IPS DF 6.9 (cell line): ENCODE data around the gene MRGPRX3.

Experiments used
- DNase-seq: peaks from one replicate; pipeline ENCODE4 v3.0.0-alpha.2; 2013; ENCODE audit warnings: low read depth, low spot score
- H3K27ac ChIP-seq: one replicate; pipeline ENCODE4 v1.5.1; 2013; ENCODE audit warnings: low read length, control low read depth
- H3K27me3 ChIP-seq: 2 replicates; pipeline ENCODE4 v1.6.1; 2013; ENCODE audit warnings: mild to moderate bottlenecking, low read length; ENCODE audit not compliant: control insufficient read depth, insufficient read depth
- H3K36me3 ChIP-seq: 2 replicates; pipeline ENCODE4 v1.6.1; 2013; ENCODE audit warnings: low read length; ENCODE audit not compliant: control insufficient read depth, insufficient read depth
- H3K4me1 ChIP-seq: 2 replicates; pipeline ENCODE4 v1.6.1; 2013; ENCODE audit warnings: low read length; ENCODE audit not compliant: control insufficient read depth, insufficient read depth
- H3K4me3 ChIP-seq: 2 replicates; pipeline ENCODE4 v1.5.1; 2013; ENCODE audit warnings: mild to moderate bottlenecking, low read length
- H3K9me3 ChIP-seq: 2 replicates; pipeline ENCODE4 v1.6.1; 2013; ENCODE audit warnings: low read length, inconsistent platforms; ENCODE audit not compliant: control insufficient read depth, insufficient read depth
- WGBS: extraction: QIAGEN DNeasy Blood & Tissue Kit; methylation state at CpG from one replicate; pipeline ENCODE4 v1.1.7; 2013; ENCODE audit warnings: mixed read lengths, missing lambda C conversion rate; ENCODE audit not compliant: insufficient read length, insufficient coverage; 5-methylcytosine and 5-hydroxymethylcytosine counted together

Gene MRGPRX3

DNA sequence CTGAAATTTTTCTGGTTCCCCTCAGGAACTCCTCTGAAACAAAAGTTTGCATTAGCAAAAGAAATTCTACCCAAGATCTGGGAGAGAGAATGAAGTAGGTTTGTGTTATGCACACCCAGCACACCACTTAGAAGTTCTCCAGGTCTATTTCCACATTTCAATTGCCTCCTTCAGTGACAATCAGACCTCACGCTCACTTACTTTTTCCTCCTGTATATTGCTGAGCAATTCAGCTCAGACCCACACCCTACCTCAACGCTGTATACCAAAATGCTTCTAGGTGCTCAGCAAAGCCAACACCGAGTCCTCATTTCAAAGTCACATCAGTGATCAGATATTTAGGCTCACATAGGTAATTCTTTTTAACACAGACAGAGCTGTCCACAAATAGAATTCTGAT lies 19.2 kb downstream of the MRGPRX3 start:
- Histone ChIP-seq H3K9me3 (no peaks in the 10 kb centered on the region), H3K4me3 (no peak overlapping the region), H3K36me3 (no peaks in the 10 kb centered on the region), H3K27me3 (no peaks in the 10 kb centered on the region), H3K4me1 (no peaks in the 10 kb centered on the region), H3K27ac (no peak overlapping the region)
- no CpG with 5 or more reads among the region's 3 CpGs for WGBS
- no peak for DNase-seq

DNA sequence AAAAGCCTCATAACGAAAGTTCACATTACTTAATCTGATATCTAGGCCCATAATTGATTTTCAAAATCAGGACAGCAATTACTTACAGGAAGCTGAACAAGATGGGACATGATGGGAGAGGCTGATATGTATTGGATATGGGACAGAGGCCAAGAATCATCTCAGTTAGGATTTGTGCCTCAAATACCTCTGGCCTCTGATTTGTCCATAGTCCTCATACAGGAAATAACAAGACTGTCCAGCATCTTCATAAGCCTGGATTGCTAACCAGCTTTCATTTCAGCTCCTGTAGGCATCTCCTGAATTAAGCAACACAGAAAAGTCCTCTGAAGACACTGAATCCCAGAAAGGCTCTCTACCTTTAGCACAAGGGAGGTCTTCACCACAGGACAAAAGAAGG lies 36.0 kb downstream of the MRGPRX3 start:
- Histone ChIP-seq H3K4me1 (no peaks in the 10 kb centered on the region), H3K9me3 (no peaks in the 10 kb centered on the region), H3K4me3 (no peak overlapping the region), H3K27me3 (no peaks in the 10 kb centered on the region), H3K36me3 (no peaks in the 10 kb centered on the region), H3K27ac (no peak overlapping the region)
- no peak for DNase-seq
- no CpG with 5 or more reads among the region's 1 CpG for WGBS

DNA sequence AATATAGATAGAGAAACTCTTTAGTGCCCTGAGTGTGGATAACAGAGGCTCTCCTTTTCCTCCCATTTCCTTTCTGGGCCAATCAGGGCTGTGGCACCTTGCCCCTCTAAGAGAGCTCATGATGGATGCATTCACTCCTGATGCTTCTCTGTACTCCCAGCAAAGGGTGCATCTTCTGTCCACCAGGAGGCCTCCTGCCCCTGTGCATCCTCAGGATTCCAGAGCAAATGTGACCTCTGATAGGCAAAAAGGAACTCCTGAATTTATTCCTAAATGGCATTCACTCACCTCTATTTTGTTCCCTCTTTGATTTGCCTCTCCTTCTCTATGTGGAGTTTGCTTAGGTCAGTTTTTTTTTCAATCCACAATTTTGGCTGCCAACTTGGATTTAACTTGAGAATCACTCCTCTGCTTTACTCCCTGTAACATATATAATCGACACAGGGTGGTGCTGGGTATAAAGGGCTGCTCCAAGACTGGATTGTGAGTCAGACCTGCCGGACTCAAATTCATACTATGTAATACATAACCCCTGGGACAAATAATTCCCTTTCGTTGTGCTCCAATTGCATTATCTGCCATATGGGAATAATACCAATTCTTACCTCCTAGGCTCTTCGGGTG lies 39.1 kb downstream of the MRGPRX3 start:
- no peak overlapping the region for H3K4me3 ChIP-seq
- no peaks in the 10 kb centered on the region for H3K27me3 ChIP-seq
- H3K27ac ChIP-seq: no peak overlapping the region
- H3K9me3 ChIP-seq: no peaks in the 10 kb centered on the region
- peak; percentile 41 for DNase-seq
- H3K36me3 ChIP-seq: no peaks in the 10 kb centered on the region
- H3K4me1 ChIP-seq: no peaks in the 10 kb centered on the region
- WGBS: no CpG with 5 or more reads among the region's 4 CpGs

DNA sequence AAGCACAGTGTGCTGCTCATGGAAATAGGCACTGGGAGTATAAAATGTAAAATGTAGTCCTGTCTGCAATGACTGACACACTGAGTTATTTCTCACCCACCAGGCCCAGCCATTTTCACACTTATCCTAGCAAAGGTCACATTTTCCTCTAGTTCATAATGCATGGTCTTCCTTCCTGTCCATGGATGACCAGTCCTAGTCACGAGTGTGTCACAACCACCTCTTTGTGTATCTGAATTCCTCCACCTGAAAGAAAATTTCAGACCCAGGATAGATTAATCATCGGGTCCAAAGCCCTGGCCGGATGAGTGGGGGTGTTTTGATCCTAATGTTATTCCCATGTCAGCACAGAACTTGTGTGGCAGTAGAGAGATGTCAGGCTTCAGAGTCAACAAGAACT lies 40.3 kb downstream of the MRGPRX3 start, which contains the start of gene MRGPRX4:
MRGPRX4 (plus strand) TSS at position 172 of the 400 bp plus-strand sequence. CDS start 420 bp downstream, outside the sequence.
- Histone ChIP-seq H3K27ac (no peak within 1 kb of the TSS), H3K4me3 (no peak within 1 kb of the TSS), H3K9me3 (no peaks in the 10 kb centered on the region), H3K27me3 (no peaks in the 10 kb centered on the region), H3K4me1 (no peaks in the 10 kb centered on the region), H3K36me3 (no peaks in the 10 kb centered on the region)
- WGBS: no CpG with 5 or more reads among the region's 3 CpGs
- no peak for DNase-seq

DNA sequence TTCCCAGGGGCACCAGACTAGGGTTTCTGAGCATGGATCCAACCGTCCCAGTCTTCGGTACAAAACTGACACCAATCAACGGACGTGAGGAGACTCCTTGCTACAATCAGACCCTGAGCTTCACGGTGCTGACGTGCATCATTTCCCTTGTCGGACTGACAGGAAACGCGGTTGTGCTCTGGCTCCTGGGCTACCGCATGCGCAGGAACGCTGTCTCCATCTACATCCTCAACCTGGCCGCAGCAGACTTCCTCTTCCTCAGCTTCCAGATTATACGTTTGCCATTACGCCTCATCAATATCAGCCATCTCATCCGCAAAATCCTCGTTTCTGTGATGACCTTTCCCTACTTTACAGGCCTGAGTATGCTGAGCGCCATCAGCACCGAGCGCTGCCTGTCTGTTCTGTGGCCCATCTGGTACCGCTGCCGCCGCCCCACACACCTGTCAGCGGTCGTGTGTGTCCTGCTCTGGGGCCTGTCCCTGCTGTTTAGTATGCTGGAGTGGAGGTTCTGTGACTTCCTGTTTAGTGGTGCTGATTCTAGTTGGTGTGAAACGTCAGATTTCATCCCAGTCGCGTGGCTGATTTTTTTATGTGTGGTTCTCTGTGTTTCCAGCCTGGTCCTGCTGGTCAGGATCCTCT lies 41.0 kb downstream of the MRGPRX3 start:
- H3K36me3 ChIP-seq: no peaks in the 10 kb centered on the region
- no CpG with 5 or more reads among the region's 28 CpGs for WGBS

More for the DNA sequence above, 41.0 kb downstream of the MRGPRX3 start:
- no peak for DNase-seq
- no peak overlapping the region for H3K27ac ChIP-seq
- H3K27me3 ChIP-seq: no peaks in the 10 kb centered on the region
- H3K4me3 ChIP-seq: no peak overlapping the region
- no peaks in the 10 kb centered on the region for H3K4me1 ChIP-seq
- no peaks in the 10 kb centered on the region for H3K9me3 ChIP-seq
